ENCODE measurements around the gene SCTR.

GRCh38 chr2:119439574-119440500 lies 84.4 kb downstream of the SCTR start:
- no peak for TF ChIP-seq CTCF (conservative IDR thresholded peaks at IDR 0.05 in 1 of 2, IDR thresholded peaks at IDR 0.05 in 1 of 2; ENCODE audit: extremely low read depth in 1 of 2, insufficient read depth in 1 of 2, low read depth in 1 of 2, low read length in 2 of 2)
- no peak for TF ChIP-seq EZH2 (IDR thresholded peaks at IDR 0.05; ENCODE audit: borderline replicate concordance, low read length)

Measured in mammary epithelial cell (primary cell).